Gastroesophageal sphincter (tissue), 3 donors: Measurements from ENCODE around the gene NAALADL1.

Experiments
- POLR2A ChIP-seq, 2 donors: fragments of 450-650 bp; IDR thresholded peaks; one replicate each; pipeline ENCODE4 v1.6.1; 2017; ENCODE audit warnings: antibody characterized with exemption in 2 of 2, mild to moderate bottlenecking in 2 of 2, moderate library complexity in 1 of 2
- TF ChIP-seq, protein P1 (sequence below), 4 experiments: fragments of 200-600 bp in 2 of 4; fragments of 450-650 bp in 2 of 4; sonication (generic) in 1 of 4; IDR thresholded peaks; one replicate each; pipeline ENCODE4 v1.5.1; 2017 to 2019; ENCODE audit warnings: antibody characterized with exemption in 4 of 4, mild to moderate bottlenecking in 2 of 4, moderate library complexity in 2 of 4

DNA sequence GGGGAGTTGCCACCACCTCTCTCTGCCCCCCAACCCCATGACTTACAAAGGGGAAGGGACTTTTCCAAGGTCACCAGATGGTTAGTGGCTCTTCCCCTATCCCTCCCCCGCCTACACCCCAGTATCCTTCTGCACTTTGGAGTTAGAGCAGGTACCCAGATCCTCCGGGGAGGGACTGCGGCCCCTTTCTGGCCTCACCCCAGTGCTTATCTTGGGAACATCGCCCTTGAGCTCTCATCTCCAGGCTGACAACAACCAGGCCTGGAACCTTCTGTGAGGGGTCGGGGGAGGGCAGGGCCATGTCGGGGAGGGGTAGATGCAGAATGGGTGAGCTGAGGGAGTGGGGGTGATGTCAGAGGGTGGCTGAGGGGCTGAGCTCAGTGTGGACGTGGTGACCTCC lies 7.5 kb upstream of the NAALADL1 start:
- TF ChIP-seq, protein P1, sequence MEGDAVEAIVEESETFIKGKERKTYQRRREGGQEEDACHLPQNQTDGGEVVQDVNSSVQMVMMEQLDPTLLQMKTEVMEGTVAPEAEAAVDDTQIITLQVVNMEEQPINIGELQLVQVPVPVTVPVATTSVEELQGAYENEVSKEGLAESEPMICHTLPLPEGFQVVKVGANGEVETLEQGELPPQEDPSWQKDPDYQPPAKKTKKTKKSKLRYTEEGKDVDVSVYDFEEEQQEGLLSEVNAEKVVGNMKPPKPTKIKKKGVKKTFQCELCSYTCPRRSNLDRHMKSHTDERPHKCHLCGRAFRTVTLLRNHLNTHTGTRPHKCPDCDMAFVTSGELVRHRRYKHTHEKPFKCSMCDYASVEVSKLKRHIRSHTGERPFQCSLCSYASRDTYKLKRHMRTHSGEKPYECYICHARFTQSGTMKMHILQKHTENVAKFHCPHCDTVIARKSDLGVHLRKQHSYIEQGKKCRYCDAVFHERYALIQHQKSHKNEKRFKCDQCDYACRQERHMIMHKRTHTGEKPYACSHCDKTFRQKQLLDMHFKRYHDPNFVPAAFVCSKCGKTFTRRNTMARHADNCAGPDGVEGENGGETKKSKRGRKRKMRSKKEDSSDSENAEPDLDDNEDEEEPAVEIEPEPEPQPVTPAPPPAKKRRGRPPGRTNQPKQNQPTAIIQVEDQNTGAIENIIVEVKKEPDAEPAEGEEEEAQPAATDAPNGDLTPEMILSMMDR (IDR thresholded peaks at IDR 0.05) = no peak
- no peak for TF ChIP-seq POLR2A (IDR thresholded peaks at IDR 0.05)
